Bronchial epithelial cell (primary cell): Measurements from ENCODE around the gene CRYBB1. TPM values are rescaled to one million over a fixed set of nuclear protein-coding genes. Genes with fewer than 3 reads are reported as not detected.

ENCODE experiments used
- DNase-seq: peaks from one replicate; pipeline ENCODE4 v3.0.0-alpha.2; 2010; ENCODE audit warnings: low read depth
- FAIRE-seq: peaks from 2 replicates; lab custom pipeline; 2011; peaks lifted over from hg19 to GRCh38; lab: Jason Lieb, UNC
- H3K27me3 ChIP-seq: 2 replicates; pipeline ENCODE4 v1.5.1; 2011; ENCODE audit warnings: low read length; ENCODE audit not compliant: control insufficient read depth, insufficient read depth
- H3K36me3 ChIP-seq: 2 replicates; pipeline ENCODE4 v1.5.1; 2011; ENCODE audit warnings: low read length; ENCODE audit not compliant: control insufficient read depth, insufficient read depth
- H3K4me3 ChIP-seq: 2 replicates; pipeline ENCODE4 v1.5.1; 2011; ENCODE audit warnings: mild to moderate bottlenecking, low read depth, low read length, control low read depth
- total RNA-seq: library from RNA; depleted of rRNA; stranded (reverse); fragments of >200 nt; gene quantifications from 2 replicates; pipeline ENCODE4 v1.2.1, GENCODE V29; 2014
- TF ChIP-seq, protein P1 (sequence below): IDR thresholded peaks from 2 replicates; pipeline ENCODE4 v1.5.1; 2011; ENCODE audit warnings: mild to moderate bottlenecking, moderate library complexity, low read length, control low read depth, inconsistent platforms; ENCODE audit not compliant: insufficient read depth, severe bottlenecking

CRYBB1 gene
- total RNA-seq, 1 donor from 2014 or later = not detected

DNA sequence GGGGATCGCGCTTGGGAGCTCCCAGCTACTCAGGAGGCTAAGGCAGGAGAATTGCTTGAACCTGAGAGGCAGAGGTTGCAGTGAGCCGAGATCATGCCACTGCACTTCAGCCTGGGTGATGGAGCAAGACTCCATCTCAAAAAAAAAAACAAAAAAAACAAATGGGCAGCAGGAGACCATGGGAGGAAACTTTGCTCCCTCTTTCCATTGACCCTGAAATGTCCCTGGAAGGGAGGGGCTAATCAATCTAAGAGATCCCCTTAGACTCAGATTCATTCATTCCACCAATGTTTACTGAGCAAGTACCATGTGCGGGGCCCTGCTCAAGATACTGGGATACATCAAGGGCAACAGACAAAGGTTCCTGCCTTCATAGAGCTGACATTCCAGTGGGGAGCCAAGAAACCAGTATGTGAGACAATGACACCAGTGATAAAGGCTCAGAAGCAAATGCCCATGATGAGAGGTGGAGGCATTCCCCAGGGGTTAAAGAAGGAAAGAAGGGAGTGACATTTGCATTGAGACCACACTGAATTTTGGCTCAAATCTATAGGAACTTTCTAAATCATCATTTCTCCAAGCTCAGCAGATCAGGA lies 67.8 kb downstream of the CRYBB1 start:
- FAIRE-seq = no peak
- Histone ChIP-seq H3K4me3 (no peak overlapping the region), H3K27me3 (no peaks in the 10 kb centered on the region), H3K36me3 (peaks cover 3% of the 10 kb centered on the region)
- TF ChIP-seq, protein P1, sequence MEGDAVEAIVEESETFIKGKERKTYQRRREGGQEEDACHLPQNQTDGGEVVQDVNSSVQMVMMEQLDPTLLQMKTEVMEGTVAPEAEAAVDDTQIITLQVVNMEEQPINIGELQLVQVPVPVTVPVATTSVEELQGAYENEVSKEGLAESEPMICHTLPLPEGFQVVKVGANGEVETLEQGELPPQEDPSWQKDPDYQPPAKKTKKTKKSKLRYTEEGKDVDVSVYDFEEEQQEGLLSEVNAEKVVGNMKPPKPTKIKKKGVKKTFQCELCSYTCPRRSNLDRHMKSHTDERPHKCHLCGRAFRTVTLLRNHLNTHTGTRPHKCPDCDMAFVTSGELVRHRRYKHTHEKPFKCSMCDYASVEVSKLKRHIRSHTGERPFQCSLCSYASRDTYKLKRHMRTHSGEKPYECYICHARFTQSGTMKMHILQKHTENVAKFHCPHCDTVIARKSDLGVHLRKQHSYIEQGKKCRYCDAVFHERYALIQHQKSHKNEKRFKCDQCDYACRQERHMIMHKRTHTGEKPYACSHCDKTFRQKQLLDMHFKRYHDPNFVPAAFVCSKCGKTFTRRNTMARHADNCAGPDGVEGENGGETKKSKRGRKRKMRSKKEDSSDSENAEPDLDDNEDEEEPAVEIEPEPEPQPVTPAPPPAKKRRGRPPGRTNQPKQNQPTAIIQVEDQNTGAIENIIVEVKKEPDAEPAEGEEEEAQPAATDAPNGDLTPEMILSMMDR = no peak
- DNase-seq = no peak

Other genes with a start within 250 kb of the CRYBB1 start
- gene ASPHD2, start 188.8 kb downstream of the CRYBB1 start, total RNA-seq = 3.4 and 3.8 TPM in 2 replicates
- gene HPS4, start 134.2 kb downstream of the CRYBB1 start, total RNA-seq = 28.3 and 29.5 TPM in 2 replicates
- 13.3 and 26.6 TPM in 2 replicates for gene SRRD, start 134.2 kb downstream of the CRYBB1 start, total RNA-seq
- 30.9 and 36.9 TPM in 2 replicates for gene TFIP11, start 105.6 kb downstream of the CRYBB1 start, total RNA-seq
- 18.4 and 24.1 TPM in 2 replicates for gene TPST2, start 27.9 kb downstream of the CRYBB1 start, total RNA-seq
- gene CRYBA4, start 3.9 kb upstream of the CRYBB1 start, total RNA-seq = not detected in 2 replicates
- gene MIAT, start 39.6 kb upstream of the CRYBB1 start, total RNA-seq = 0.53 and 0.64 TPM in 2 replicates